Peyer's patch (tissue), 4 donors: Measurements from ENCODE around the gene PRELID2. TPM values are rescaled to one million over a fixed set of nuclear protein-coding genes. Genes with fewer than 3 reads are reported as not detected.

Experiments used
- DNase-seq, 3 donors: peaks; one replicate each; pipeline ENCODE4 v3.0.0-alpha.2; 2017 to 2019
- H3K27ac ChIP-seq, 4 donors: fragments of 200-600 bp; sonication (generic); one replicate each; pipeline ENCODE4 v1.5.1; 2016 to 2019
- H3K27me3 ChIP-seq, 2 donors: fragments of 200-600 bp; sonication (generic); one replicate each; pipeline ENCODE4 v1.5.1; 2019
- H3K36me3 ChIP-seq, 3 donors: fragments of 200-600 bp; sonication (generic); one replicate each; pipeline ENCODE4 v1.5.1; 2016 to 2019
- H3K4me1 ChIP-seq, 4 donors: fragments of 200-600 bp; sonication (generic); one replicate each; pipeline ENCODE4 v1.5.1; 2016 to 2019
- H3K4me3 ChIP-seq, 4 donors: fragments of 200-600 bp; sonication (generic); 1 replicate in 3 of 4; 2 replicates in 1 of 4; pipeline ENCODE4 v1.5.1; 2016 to 2019; ENCODE audit warnings: mild to moderate bottlenecking in 1 of 4
- H3K9me3 ChIP-seq, 4 donors: fragments of 200-600 bp; sonication (generic); one replicate each; pipeline ENCODE4 v1.5.1; 2016 to 2019; ENCODE audit warnings: mild to moderate bottlenecking in 1 of 4
- CTCF ChIP-seq, 6 experiments: fragments of 450-650 bp in 4 of 6; fragments of 200-600 bp in 2 of 6; sonication (generic) in 1 of 6; IDR thresholded peaks; one replicate each; pipeline ENCODE4 v1.5.1; 2017 to 2019; ENCODE audit warnings: antibody characterized with exemption in 6 of 6, mild to moderate bottlenecking in 3 of 6, moderate library complexity in 1 of 6
- POLR2A ChIP-seq, 2 donors: fragments of 450-650 bp; IDR thresholded peaks; one replicate each; pipeline ENCODE4 v1.5.1; 2017; ENCODE audit warnings: antibody characterized with exemption in 2 of 2, mild to moderate bottlenecking in 2 of 2, moderate library complexity in 2 of 2
- total RNA-seq, 4 donors: library from RNA; depleted of rRNA; stranded (reverse); fragments of >200 nt; gene quantifications; one replicate each; pipeline ENCODE4 v1.1.0, GENCODE V29; 2016

PRELID2 gene
- total RNA-seq, 4 donors from 2014 or later = 81.7 to 194 (median 104) TPM

GRCh38 chr5:145712245-145712644 lies 122.9 kb downstream of the PRELID2 start:
- no peak overlapping the region for H3K4me3 ChIP-seq
- DNase-seq = no peak
- TF ChIP-seq CTCF (IDR thresholded peaks at IDR 0.05) = no peak
- no peak for TF ChIP-seq POLR2A (IDR thresholded peaks at IDR 0.05)
- H3K9me3 ChIP-seq = no peaks in the 10 kb centered on the region
- H3K27me3 ChIP-seq = no peaks in the 10 kb centered on the region
- H3K36me3 ChIP-seq = no peaks in the 10 kb centered on the region
- H3K27ac ChIP-seq = no peak overlapping the region
- H3K4me1 ChIP-seq = no peaks in the 10 kb centered on the region

GRCh38 chr5:145711417-145711816 lies 123.7 kb downstream of the PRELID2 start:
- Histone ChIP-seq H3K4me3 (no peak overlapping the region), H3K27me3 (no peaks in the 10 kb centered on the region), H3K4me1 (no peaks in the 10 kb centered on the region), H3K9me3 (no peaks in the 10 kb centered on the region), H3K36me3 (no peaks in the 10 kb centered on the region), H3K27ac (no peak overlapping the region)
- no peak for DNase-seq
- no peak for TF ChIP-seq CTCF (IDR thresholded peaks at IDR 0.05)
- no peak for TF ChIP-seq POLR2A (IDR thresholded peaks at IDR 0.05)

Other genes with a start within 250 kb of the PRELID2 start
- gene GRXCR2, start 37.7 kb upstream of the PRELID2 start, total RNA-seq = not detected
- gene SH3RF2, start 101.2 kb upstream of the PRELID2 start, total RNA-seq = 100 to 1,000 TPM in 2 of 4 donors, 10 to 100 TPM in 2; 39.6 to 118 (median 96.0) TPM